Neural cell (in vitro differentiated cells): ENCODE data around the gene FAM234A. TPM values are rescaled to one million over a fixed set of nuclear protein-coding genes. Genes with fewer than 3 reads are reported as not detected.

Experiments used
- H2AFZ ChIP-seq: fragments of 200-600, 300-800 bp; sonication (generic), shearing (Covaris generic); 2 replicates; pipeline ENCODE4 v1.6.0; 2014; ENCODE audit warnings: low read depth, mild to moderate bottlenecking, antibody characterized with exemption, low read length, moderate library complexity
- H3F3A ChIP-seq: fragments of 200-600 bp; shearing (Covaris generic); 2 replicates; pipeline ENCODE4 v1.6.1; 2016; ENCODE audit warnings: mild to moderate bottlenecking, moderate library complexity, mixed read lengths, antibody characterized with exemption, low read length; ENCODE audit not compliant: insufficient read depth, poor library complexity, severe bottlenecking
- H3K27ac ChIP-seq: fragments of 200-600, 300-800 bp; sonication (generic), shearing (Covaris generic); 2 replicates; pipeline ENCODE4 v1.5.1; 2014; ENCODE audit warnings: mild to moderate bottlenecking, low read length, moderate library complexity
- H3K27me3 ChIP-seq: fragments of 300-800, 200-600 bp; sonication (generic), shearing (Covaris generic); 2 replicates; pipeline ENCODE4 v1.6.0; 2014; ENCODE audit warnings: mild to moderate bottlenecking, low read depth, low read length, moderate library complexity; ENCODE audit not compliant: insufficient read depth
- H3K36me3 ChIP-seq: fragments of 300-800, 200-600 bp; sonication (generic), shearing (Covaris generic); 2 replicates; pipeline ENCODE4 v1.5.1; 2014; ENCODE audit warnings: mild to moderate bottlenecking, antibody characterized with exemption, low read length, moderate library complexity; ENCODE audit not compliant: insufficient read depth
- H3K4me2 ChIP-seq: fragments of 300-800, 200-600 bp; sonication (generic), shearing (Covaris generic); 2 replicates; pipeline ENCODE4 v1.6.0; 2014; ENCODE audit warnings: mild to moderate bottlenecking, low read length
- H3K4me3 ChIP-seq: fragments of 300-800, 200-600 bp; sonication (generic), shearing (Covaris generic); 2 replicates; pipeline ENCODE4 v1.5.1; 2014; ENCODE audit warnings: mild to moderate bottlenecking, low read length, moderate library complexity
- H3K79me2 ChIP-seq: fragments of 200-600 bp; shearing (Covaris generic); replicated peaks from 2 replicates; pipeline ENCODE4 v1.6.0; 2014; ENCODE audit warnings: mild to moderate bottlenecking, low read length, moderate library complexity; ENCODE audit not compliant: insufficient read depth
- H3K9ac ChIP-seq: fragments of 300-800, 200-600 bp; sonication (generic), shearing (Covaris generic); 2 replicates; pipeline ENCODE4 v1.6.1; 2016; ENCODE audit warnings: mild to moderate bottlenecking, low read length, mixed read lengths
- H3K9me2 ChIP-seq: fragments of 200-600 bp; shearing (Covaris generic); 2 replicates; pipeline ENCODE4 v1.6.1; 2016; ENCODE audit warnings: mild to moderate bottlenecking, low read length, mixed read lengths; ENCODE audit not compliant: insufficient read depth
- H3K9me3 ChIP-seq: fragments of 200-600, 300-800 bp; sonication (generic), shearing (Covaris generic); 2 replicates; pipeline ENCODE4 v1.6.1; 2016; ENCODE audit warnings: mild to moderate bottlenecking, mixed run types, low read length, moderate library complexity, mixed read lengths
- H4K20me1 ChIP-seq: fragments of 200-600 bp; shearing (Covaris generic); 2 replicates; pipeline ENCODE4 v1.6.1; 2016; ENCODE audit warnings: mild to moderate bottlenecking, mixed run types; ENCODE audit not compliant: insufficient read depth
- EP300 ChIP-seq: fragments of 450-650 bp; conservative IDR thresholded peaks from 2 replicates; pipeline ENCODE4 v1.6.1; 2014; ENCODE audit warnings: antibody characterized with exemption, mild to moderate bottlenecking, moderate library complexity; ENCODE audit not compliant: poor library complexity, severe bottlenecking
- EZH2 ChIP-seq: fragments of 200-600, 300-800 bp; shearing (Covaris generic), sonication (generic); IDR thresholded peaks from 2 replicates; pipeline ENCODE4 v1.6.1; 2014; ENCODE audit warnings: antibody characterized with exemption, low read length, borderline replicate concordance, mild to moderate bottlenecking; ENCODE audit not compliant: insufficient read depth, poor library complexity, severe bottlenecking
- MXI1 ChIP-seq: fragments of 450-650 bp; conservative IDR thresholded peaks from 2 replicates; pipeline ENCODE4 v1.6.1; 2014; ENCODE audit warnings: antibody characterized with exemption, mild to moderate bottlenecking; ENCODE audit not compliant: poor library complexity, severe bottlenecking
- POLR2AphosphoS5 ChIP-seq: IDR thresholded peaks from 2 replicates; pipeline ENCODE4 v1.6.1; 2012
- RAD21 ChIP-seq: fragments of 450-650 bp; conservative IDR thresholded peaks from 2 replicates; pipeline ENCODE4 v1.6.1; 2014; ENCODE audit warnings: antibody characterized with exemption, mild to moderate bottlenecking, moderate library complexity
- SMC3 ChIP-seq: fragments of 450-650 bp; conservative IDR thresholded peaks from 2 replicates; pipeline ENCODE4 v1.6.1; 2014; ENCODE audit warnings: antibody characterized with exemption, mild to moderate bottlenecking, moderate library complexity; ENCODE audit not compliant: poor library complexity
- TAF1 ChIP-seq: IDR thresholded peaks from 2 replicates; pipeline ENCODE4 v1.6.1; 2012; ENCODE audit warnings: low read depth
- polyA plus RNA-seq: library from polyadenylated mRNA; depleted of rRNA; stranded (reverse); fragments of >200 nt; gene quantifications from 2 replicates; pipeline ENCODE4 v1.2.3, GENCODE V29; 2014
- TF ChIP-seq, protein P1 (sequence below): IDR thresholded peaks from 2 replicates; pipeline ENCODE4 v1.6.1; 2012; ENCODE audit warnings: borderline replicate concordance
- TF ChIP-seq, protein P2 (sequence below): fragments of 450-650 bp; IDR thresholded peaks from 2 replicates; pipeline ENCODE4 v1.5.1; 2014; ENCODE audit warnings: antibody characterized with exemption, mild to moderate bottlenecking, moderate library complexity; ENCODE audit not compliant: poor library complexity, severe bottlenecking

Gene FAM234A
- polyA plus RNA-seq, 1 donor from 2014 or later, result 29.9 TPM

DNA sequence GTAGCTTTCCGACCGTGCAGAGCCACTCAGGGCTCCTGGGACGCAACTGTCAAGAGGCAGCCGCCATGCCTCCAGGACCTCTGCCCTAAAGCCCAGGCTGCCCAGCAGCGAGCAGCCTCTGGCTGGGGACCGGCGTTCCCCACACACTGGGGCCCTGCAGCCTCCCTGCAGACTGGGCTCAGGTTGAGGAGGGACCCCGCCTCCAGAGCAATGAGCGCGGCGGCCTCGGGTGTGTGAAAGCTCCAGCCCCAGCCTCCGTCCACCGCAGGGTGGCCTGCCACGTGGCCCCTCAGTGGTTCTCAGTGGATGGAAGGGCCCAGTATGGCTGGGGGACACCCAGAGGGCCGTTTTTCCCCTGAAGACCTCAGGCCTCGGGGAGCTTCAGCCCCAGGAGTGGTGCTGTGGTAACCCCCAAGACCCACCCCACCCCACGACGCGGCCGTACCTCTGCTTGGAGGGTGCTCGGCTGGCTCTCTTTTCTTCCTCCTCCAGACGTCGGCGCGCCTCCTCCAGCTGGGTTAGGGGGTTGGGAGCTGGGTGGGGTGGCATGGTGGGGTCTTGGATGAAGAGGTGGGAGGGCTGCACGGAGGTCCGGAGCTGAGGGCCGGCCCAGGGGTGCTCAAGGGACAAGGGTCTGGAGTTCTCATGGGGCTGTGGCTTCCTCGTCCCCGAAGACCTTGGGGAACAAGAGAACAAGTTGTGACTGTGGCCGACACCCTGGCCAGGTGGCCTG is 58.6 kb downstream of the FAM234A start (continued):
- TF ChIP-seq, protein P1, sequence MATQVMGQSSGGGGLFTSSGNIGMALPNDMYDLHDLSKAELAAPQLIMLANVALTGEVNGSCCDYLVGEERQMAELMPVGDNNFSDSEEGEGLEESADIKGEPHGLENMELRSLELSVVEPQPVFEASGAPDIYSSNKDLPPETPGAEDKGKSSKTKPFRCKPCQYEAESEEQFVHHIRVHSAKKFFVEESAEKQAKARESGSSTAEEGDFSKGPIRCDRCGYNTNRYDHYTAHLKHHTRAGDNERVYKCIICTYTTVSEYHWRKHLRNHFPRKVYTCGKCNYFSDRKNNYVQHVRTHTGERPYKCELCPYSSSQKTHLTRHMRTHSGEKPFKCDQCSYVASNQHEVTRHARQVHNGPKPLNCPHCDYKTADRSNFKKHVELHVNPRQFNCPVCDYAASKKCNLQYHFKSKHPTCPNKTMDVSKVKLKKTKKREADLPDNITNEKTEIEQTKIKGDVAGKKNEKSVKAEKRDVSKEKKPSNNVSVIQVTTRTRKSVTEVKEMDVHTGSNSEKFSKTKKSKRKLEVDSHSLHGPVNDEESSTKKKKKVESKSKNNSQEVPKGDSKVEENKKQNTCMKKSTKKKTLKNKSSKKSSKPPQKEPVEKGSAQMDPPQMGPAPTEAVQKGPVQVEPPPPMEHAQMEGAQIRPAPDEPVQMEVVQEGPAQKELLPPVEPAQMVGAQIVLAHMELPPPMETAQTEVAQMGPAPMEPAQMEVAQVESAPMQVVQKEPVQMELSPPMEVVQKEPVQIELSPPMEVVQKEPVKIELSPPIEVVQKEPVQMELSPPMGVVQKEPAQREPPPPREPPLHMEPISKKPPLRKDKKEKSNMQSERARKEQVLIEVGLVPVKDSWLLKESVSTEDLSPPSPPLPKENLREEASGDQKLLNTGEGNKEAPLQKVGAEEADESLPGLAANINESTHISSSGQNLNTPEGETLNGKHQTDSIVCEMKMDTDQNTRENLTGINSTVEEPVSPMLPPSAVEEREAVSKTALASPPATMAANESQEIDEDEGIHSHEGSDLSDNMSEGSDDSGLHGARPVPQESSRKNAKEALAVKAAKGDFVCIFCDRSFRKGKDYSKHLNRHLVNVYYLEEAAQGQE, result no peak

DNA sequence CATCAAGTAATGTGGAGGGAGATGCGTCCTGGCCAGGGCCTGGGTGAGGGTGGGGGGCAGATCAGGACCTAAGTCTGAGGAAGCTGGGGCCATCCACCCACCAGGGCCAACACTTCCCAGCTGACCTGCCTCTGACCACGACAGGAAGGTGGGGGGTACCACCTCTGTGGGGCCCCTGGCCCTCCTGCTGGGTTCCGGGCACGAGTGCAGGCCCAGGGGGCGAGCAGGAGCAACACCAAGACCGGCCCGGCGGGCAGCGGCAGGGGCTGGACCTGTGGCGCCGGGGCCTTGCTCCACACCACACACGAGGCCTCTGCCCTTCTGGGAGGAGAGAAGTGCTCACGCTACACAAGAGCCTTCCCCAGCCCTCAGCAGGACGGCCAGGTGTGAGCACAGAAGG is 61.7 kb downstream of the FAM234A start:
- Histone ChIP-seq H3K9ac (no peak overlapping the region), H3K27ac (no peak overlapping the region), H3K9me2 (no peaks in the 10 kb centered on the region), H3K27me3 (no peaks in the 10 kb centered on the region), H4K20me1 (no peaks in the 10 kb centered on the region), H3F3A (no peaks in the 10 kb centered on the region), H3K4me3 (no peak overlapping the region), H3K79me2 (no peaks in the 10 kb centered on the region), H2AFZ (no peak overlapping the region), H3K36me3 (no peaks in the 10 kb centered on the region), H3K9me3 (no peaks in the 10 kb centered on the region), H3K4me2 (no peak overlapping the region)
- TF ChIP-seq, protein P2, sequence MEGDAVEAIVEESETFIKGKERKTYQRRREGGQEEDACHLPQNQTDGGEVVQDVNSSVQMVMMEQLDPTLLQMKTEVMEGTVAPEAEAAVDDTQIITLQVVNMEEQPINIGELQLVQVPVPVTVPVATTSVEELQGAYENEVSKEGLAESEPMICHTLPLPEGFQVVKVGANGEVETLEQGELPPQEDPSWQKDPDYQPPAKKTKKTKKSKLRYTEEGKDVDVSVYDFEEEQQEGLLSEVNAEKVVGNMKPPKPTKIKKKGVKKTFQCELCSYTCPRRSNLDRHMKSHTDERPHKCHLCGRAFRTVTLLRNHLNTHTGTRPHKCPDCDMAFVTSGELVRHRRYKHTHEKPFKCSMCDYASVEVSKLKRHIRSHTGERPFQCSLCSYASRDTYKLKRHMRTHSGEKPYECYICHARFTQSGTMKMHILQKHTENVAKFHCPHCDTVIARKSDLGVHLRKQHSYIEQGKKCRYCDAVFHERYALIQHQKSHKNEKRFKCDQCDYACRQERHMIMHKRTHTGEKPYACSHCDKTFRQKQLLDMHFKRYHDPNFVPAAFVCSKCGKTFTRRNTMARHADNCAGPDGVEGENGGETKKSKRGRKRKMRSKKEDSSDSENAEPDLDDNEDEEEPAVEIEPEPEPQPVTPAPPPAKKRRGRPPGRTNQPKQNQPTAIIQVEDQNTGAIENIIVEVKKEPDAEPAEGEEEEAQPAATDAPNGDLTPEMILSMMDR, result no peak
- TF ChIP-seq EP300 (no peak), SMC3 (no peak), TAF1 (no peak), POLR2AphosphoS5 (no peak), MXI1 (no peak), EZH2 (no peak), RAD21 (no peak)
- TF ChIP-seq, protein P1, result no peak
